Activated T-cell treated with anti-CD3 and anti-CD28 coated beads, Interleukin-2, amount 50 U/mL, for 72 hours (primary cell): Measurements from ENCODE around the gene RUNX1. TPM values are rescaled to one million over a fixed set of nuclear protein-coding genes. Genes with fewer than 3 reads are reported as not detected.

ENCODE experiments used
- ATAC-seq, 2 donors: fragments of 150-1000 bp; cut with Tn5 transposase; replicated peaks in 1 of 2; 2 replicates each; pipeline ENCODE4 v1.10.0; 2021; ENCODE audit warnings: moderate library complexity in 2 of 2, mild to moderate bottlenecking in 1 of 2
- DNase-seq, 2 donors: peaks; one replicate each; pipeline ENCODE4 v3.0.0; 2021 to 2022; ENCODE audit warnings: mixed read lengths in 1 of 2
- H3K27ac Mint-ChIP-seq: one replicate; pipeline ENCODE4 v1.8.0; 2022; ENCODE audit warnings: mild to moderate bottlenecking, moderate library complexity, mixed read lengths
- H3K27me3 Mint-ChIP-seq: one replicate; pipeline ENCODE4 v1.8.0; 2022; ENCODE audit warnings: low read depth, mixed read lengths
- H3K36me3 Mint-ChIP-seq, 2 donors: one replicate each; pipeline ENCODE4 v1.8.0; 2022; ENCODE audit warnings: mixed read lengths in 2 of 2, mild to moderate bottlenecking in 1 of 2; ENCODE audit not compliant: insufficient read depth in 2 of 2
- H3K4me1 Mint-ChIP-seq: one replicate; pipeline ENCODE4 v1.8.0; 2022; ENCODE audit warnings: low read depth, mixed read lengths
- H3K4me3 Mint-ChIP-seq, 2 donors: one replicate each; pipeline ENCODE4 v1.8.0; 2022; ENCODE audit warnings: mild to moderate bottlenecking in 2 of 2, mixed read lengths in 2 of 2, moderate library complexity in 2 of 2
- H3K9me3 Mint-ChIP-seq, 2 donors: one replicate each; pipeline ENCODE4 v1.8.0; 2022; ENCODE audit warnings: mixed read lengths in 2 of 2
- total RNA-seq, 2 donors: library from RNA; stranded (reverse); gene quantifications; one replicate each; pipeline ENCODE4 v1.2.3, GENCODE V29; 2022

Gene RUNX1
- total RNA-seq, 2 donors from 2014 or later: 36.6 to 56.2 TPM

- peak overlapping the region; percentile 97 for H3K27ac Mint-ChIP-seq
- DNase-seq: peak; percentile 42 to 48
Observed at GRCh38 chr21:34933609-34934335, 115.3 kb downstream of the RUNX1 start.

GRCh38 chr21:34932233-34932632, 116.9 kb downstream of the RUNX1 start:
- Mint-ChIP-seq H3K36me3 (peaks cover 0 to 2% of the 10 kb centered on the region in 2 donors), H3K27ac (peak overlapping the region; percentile 55), H3K4me3 (peak overlapping the region; percentile 58 to 78), H3K27me3 (no peaks in the 10 kb centered on the region), H3K4me1 (peaks cover 88% of the 10 kb centered on the region), H3K9me3 (peaks cover 0 to 2% of the 10 kb centered on the region in 2 donors)
- no peak for ATAC-seq
- DNase-seq: no peak

More at GRCh38 chr21:34933609-34934335, 115.3 kb downstream of the RUNX1 start:
- no peaks in the 10 kb centered on the region for H3K27me3 Mint-ChIP-seq
- ATAC-seq: peak; percentile 87
- H3K36me3 Mint-ChIP-seq: peaks cover 0 to 2% of the 10 kb centered on the region in 2 donors
- peaks cover 90% of the 10 kb centered on the region for H3K4me1 Mint-ChIP-seq
- peak overlapping the region; percentile 58 to 78 for H3K4me3 Mint-ChIP-seq
- peaks cover 0 to 2% of the 10 kb centered on the region in 2 donors for H3K9me3 Mint-ChIP-seq

GRCh38 chr21:34930971-34931370, 118.1 kb downstream of the RUNX1 start:
- Mint-ChIP-seq H3K27me3 (no peaks in the 10 kb centered on the region), H3K9me3 (peaks cover 0 to 2% of the 10 kb centered on the region in 2 donors), H3K4me1 (peaks cover 86% of the 10 kb centered on the region), H3K4me3 (no peak overlapping the region), H3K36me3 (peaks cover 0 to 2% of the 10 kb centered on the region in 2 donors), H3K27ac (peak overlapping the region; percentile 8)
- no peak for DNase-seq
- ATAC-seq: no peak

- Mint-ChIP-seq H3K36me3 (peaks cover 5 to 14% of the 10 kb centered on the region in 2 donors), H3K4me3 (peak overlapping the region in 1 of 2 donors; percentile 32), H3K4me1 (peaks cover 82% of the 10 kb centered on the region), H3K27ac (peak overlapping the region; percentile 56), H3K27me3 (no peaks in the 10 kb centered on the region), H3K9me3 (peaks cover 7 to 10% of the 10 kb centered on the region in 2 donors)
- peak; percentile 74 to 77 for ATAC-seq
- peak in 1 of 2 donors; percentile 33 for DNase-seq
Observed at GRCh38 chr21:34928637-34929036, 120.5 kb downstream of the RUNX1 start.

- H3K27me3 Mint-ChIP-seq: no peaks in the 10 kb centered on the region
- peaks cover 80% of the 10 kb centered on the region for H3K4me1 Mint-ChIP-seq
- ATAC-seq (no peak), DNase-seq (no peak)
- no peak overlapping the region for H3K27ac Mint-ChIP-seq
- peaks cover 8 to 10% of the 10 kb centered on the region in 2 donors for H3K9me3 Mint-ChIP-seq
- H3K4me3 Mint-ChIP-seq: no peak overlapping the region
- peaks cover 5 to 16% of the 10 kb centered on the region in 2 donors for H3K36me3 Mint-ChIP-seq
Observed at GRCh38 chr21:34927992-34928391, 121.1 kb downstream of the RUNX1 start.

GRCh38 chr21:34926803-34927467, 122.2 kb downstream of the RUNX1 start:
- peaks cover 5 to 16% of the 10 kb centered on the region in 2 donors for H3K36me3 Mint-ChIP-seq
- peak overlapping the region; percentile 47 for H3K27ac Mint-ChIP-seq
- peaks cover 78% of the 10 kb centered on the region for H3K4me1 Mint-ChIP-seq
- no peak for DNase-seq
- H3K4me3 Mint-ChIP-seq: peak overlapping the region; percentile 28 to 51
- H3K9me3 Mint-ChIP-seq: peaks cover 8 to 10% of the 10 kb centered on the region in 2 donors
- no peaks in the 10 kb centered on the region for H3K27me3 Mint-ChIP-seq
- ATAC-seq: no peak

GRCh38 chr21:34925597-34925996, 123.5 kb downstream of the RUNX1 start:
- DNase-seq (no peak), ATAC-seq (no peak)
- peak overlapping the region in 1 of 2 donors; percentile 36 for H3K4me3 Mint-ChIP-seq
- peaks cover 5 to 14% of the 10 kb centered on the region in 2 donors for H3K36me3 Mint-ChIP-seq
- peaks cover 8 to 9% of the 10 kb centered on the region in 2 donors for H3K9me3 Mint-ChIP-seq
- H3K27me3 Mint-ChIP-seq: no peaks in the 10 kb centered on the region
- peak overlapping the region; percentile 93 for H3K27ac Mint-ChIP-seq
- H3K4me1 Mint-ChIP-seq: peaks cover 80% of the 10 kb centered on the region

GRCh38 chr21:34924771-34925419, 124.2 kb downstream of the RUNX1 start:
- peak overlapping the region; percentile 93 for H3K27ac Mint-ChIP-seq
- no peaks in the 10 kb centered on the region for H3K27me3 Mint-ChIP-seq
- DNase-seq: no peak
- H3K4me1 Mint-ChIP-seq: peaks cover 83% of the 10 kb centered on the region
- H3K36me3 Mint-ChIP-seq: peaks cover 5 to 14% of the 10 kb centered on the region in 2 donors
- H3K9me3 Mint-ChIP-seq: peaks cover 8% of the 10 kb centered on the region in 2 donors
- no peak for ATAC-seq
- peak overlapping the region in 1 of 2 donors; percentile 36 for H3K4me3 Mint-ChIP-seq

- Mint-ChIP-seq H3K4me3 (no peak overlapping the region), H3K9me3 (peaks cover 8% of the 10 kb centered on the region in 2 donors), H3K27me3 (no peaks in the 10 kb centered on the region), H3K4me1 (peaks cover 83% of the 10 kb centered on the region), H3K27ac (no peak overlapping the region), H3K36me3 (peaks cover 5 to 14% of the 10 kb centered on the region in 2 donors)
- DNase-seq: no peak
- no peak for ATAC-seq
Observed at GRCh38 chr21:34924194-34924593, 124.9 kb downstream of the RUNX1 start.

- Mint-ChIP-seq H3K27me3 (no peaks in the 10 kb centered on the region), H3K27ac (no peak overlapping the region), H3K4me3 (no peak overlapping the region)
Observed at GRCh38 chr21:34923626-34924025, 125.5 kb downstream of the RUNX1 start.

GRCh38 chr21:34923202-34923601, 125.9 kb downstream of the RUNX1 start:
- ATAC-seq (no peak), DNase-seq (no peak)
- no peak overlapping the region for H3K27ac Mint-ChIP-seq
- peaks cover 74% of the 10 kb centered on the region for H3K4me1 Mint-ChIP-seq
- no peaks in the 10 kb centered on the region for H3K27me3 Mint-ChIP-seq
- H3K36me3 Mint-ChIP-seq: peaks cover 5 to 14% of the 10 kb centered on the region in 2 donors
- H3K9me3 Mint-ChIP-seq: peaks cover 8% of the 10 kb centered on the region in 2 donors
- no peak overlapping the region for H3K4me3 Mint-ChIP-seq

More at GRCh38 chr21:34923626-34924025, 125.5 kb downstream of the RUNX1 start:
- H3K36me3 Mint-ChIP-seq: peaks cover 5 to 14% of the 10 kb centered on the region in 2 donors
- H3K9me3 Mint-ChIP-seq: peaks cover 8% of the 10 kb centered on the region in 2 donors
- H3K4me1 Mint-ChIP-seq: peaks cover 79% of the 10 kb centered on the region
- DNase-seq: no peak
- no peak for ATAC-seq

- ATAC-seq: peak in 1 of 2 donors; percentile 30
- Mint-ChIP-seq H3K36me3 (peaks cover 5 to 14% of the 10 kb centered on the region in 2 donors), H3K27ac (no peak overlapping the region)
Observed at GRCh38 chr21:34922479-34922878, 126.6 kb downstream of the RUNX1 start.

GRCh38 chr21:34921151-34921550, 128.0 kb downstream of the RUNX1 start:
- DNase-seq (no peak), ATAC-seq (no peak)
- H3K4me3 Mint-ChIP-seq: no peak overlapping the region
- H3K27me3 Mint-ChIP-seq: no peaks in the 10 kb centered on the region
- peaks cover 8% of the 10 kb centered on the region in 2 donors for H3K9me3 Mint-ChIP-seq
- H3K4me1 Mint-ChIP-seq: peaks cover 62% of the 10 kb centered on the region
- no peak overlapping the region for H3K27ac Mint-ChIP-seq
- H3K36me3 Mint-ChIP-seq: peaks cover 5 to 14% of the 10 kb centered on the region in 2 donors

More at GRCh38 chr21:34922479-34922878, 126.6 kb downstream of the RUNX1 start:
- Mint-ChIP-seq H3K27me3 (no peaks in the 10 kb centered on the region), H3K4me3 (no peak overlapping the region), H3K4me1 (peaks cover 72% of the 10 kb centered on the region), H3K9me3 (peaks cover 8% of the 10 kb centered on the region in 2 donors)
- no peak for DNase-seq
